GM06990 (cell line): ENCODE measurements around the gene SYT9.

Experiments used
- DNase-seq: peaks from one replicate; pipeline ENCODE4 v3.0.0-alpha.2; 2011; ENCODE audit not compliant: insufficient read length; ENCODE audit errors: extremely low read depth
- H3K27me3 ChIP-seq: replicated peaks from 2 replicates; pipeline ENCODE4 v1.6.0; 2011; ENCODE audit warnings: low read length; ENCODE audit not compliant: control insufficient read depth, insufficient read depth
- H3K36me3 ChIP-seq: 2 replicates; pipeline ENCODE4 v1.5.1; 2011; ENCODE audit warnings: low read length; ENCODE audit not compliant: control insufficient read depth, insufficient read depth
- H3K4me3 ChIP-seq: replicated peaks from 2 replicates; pipeline ENCODE4 v1.5.1; 2011; ENCODE audit warnings: low read depth, mild to moderate bottlenecking, control low read depth, low read length
- TF ChIP-seq, protein P1 (sequence below): IDR thresholded peaks from 2 replicates; pipeline ENCODE4 v1.5.1; 2011; ENCODE audit warnings: low read length, control low read depth, mild to moderate bottlenecking, inconsistent platforms; ENCODE audit not compliant: insufficient read depth, poor library complexity, severe bottlenecking

SYT9 gene

DNA sequence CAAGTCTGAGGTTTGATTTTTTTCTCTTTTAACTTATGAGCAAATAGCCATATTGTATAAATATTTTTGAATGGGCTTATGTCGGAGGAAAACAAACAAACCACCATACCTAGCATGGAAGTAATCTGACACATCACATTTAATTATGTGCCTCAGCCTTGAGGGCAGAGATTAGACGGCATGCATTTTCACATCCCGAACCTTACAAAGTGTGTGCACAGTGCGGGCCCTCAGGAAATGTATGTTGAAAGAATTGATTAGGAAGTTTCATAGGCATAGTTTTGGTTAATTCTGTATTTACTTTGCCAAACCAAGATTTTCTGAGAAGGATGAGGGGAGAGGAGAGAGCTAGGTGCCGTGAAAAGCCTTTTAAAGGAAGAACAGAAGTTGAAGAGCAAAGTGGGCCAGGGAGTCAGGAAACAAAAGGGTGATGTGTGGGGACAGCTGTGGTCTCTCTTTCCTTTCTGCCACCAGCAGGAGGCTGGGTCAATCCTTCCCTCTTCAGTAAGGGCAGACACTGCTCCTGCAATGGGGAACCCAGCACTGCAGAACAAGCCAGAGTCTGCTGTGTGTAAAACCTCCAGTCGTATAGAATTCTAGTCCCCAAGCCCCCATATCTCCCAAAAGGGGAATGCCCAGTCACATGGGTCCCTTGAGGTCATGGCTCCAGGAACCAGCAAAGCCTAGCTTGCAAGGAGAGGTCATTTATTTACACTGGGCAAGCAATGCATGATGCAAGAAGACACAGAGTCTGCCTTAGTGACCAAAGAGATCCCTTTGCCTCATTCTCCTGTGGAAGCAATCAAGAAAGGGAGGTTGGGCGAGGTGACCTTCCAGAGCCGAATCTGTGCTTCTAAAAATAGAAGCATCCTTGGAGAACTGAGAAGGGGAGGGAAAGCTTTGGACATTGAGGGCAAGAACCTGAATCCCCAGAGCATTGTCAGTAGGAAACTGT lies 162.5 kb downstream of the SYT9 start:
- Histone ChIP-seq H3K27me3 (no peaks in the 10 kb centered on the region), H3K36me3 (no peaks in the 10 kb centered on the region), H3K4me3 (no peak overlapping the region)
- no peak for DNase-seq
- TF ChIP-seq, protein P1, sequence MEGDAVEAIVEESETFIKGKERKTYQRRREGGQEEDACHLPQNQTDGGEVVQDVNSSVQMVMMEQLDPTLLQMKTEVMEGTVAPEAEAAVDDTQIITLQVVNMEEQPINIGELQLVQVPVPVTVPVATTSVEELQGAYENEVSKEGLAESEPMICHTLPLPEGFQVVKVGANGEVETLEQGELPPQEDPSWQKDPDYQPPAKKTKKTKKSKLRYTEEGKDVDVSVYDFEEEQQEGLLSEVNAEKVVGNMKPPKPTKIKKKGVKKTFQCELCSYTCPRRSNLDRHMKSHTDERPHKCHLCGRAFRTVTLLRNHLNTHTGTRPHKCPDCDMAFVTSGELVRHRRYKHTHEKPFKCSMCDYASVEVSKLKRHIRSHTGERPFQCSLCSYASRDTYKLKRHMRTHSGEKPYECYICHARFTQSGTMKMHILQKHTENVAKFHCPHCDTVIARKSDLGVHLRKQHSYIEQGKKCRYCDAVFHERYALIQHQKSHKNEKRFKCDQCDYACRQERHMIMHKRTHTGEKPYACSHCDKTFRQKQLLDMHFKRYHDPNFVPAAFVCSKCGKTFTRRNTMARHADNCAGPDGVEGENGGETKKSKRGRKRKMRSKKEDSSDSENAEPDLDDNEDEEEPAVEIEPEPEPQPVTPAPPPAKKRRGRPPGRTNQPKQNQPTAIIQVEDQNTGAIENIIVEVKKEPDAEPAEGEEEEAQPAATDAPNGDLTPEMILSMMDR, result no peak

DNA sequence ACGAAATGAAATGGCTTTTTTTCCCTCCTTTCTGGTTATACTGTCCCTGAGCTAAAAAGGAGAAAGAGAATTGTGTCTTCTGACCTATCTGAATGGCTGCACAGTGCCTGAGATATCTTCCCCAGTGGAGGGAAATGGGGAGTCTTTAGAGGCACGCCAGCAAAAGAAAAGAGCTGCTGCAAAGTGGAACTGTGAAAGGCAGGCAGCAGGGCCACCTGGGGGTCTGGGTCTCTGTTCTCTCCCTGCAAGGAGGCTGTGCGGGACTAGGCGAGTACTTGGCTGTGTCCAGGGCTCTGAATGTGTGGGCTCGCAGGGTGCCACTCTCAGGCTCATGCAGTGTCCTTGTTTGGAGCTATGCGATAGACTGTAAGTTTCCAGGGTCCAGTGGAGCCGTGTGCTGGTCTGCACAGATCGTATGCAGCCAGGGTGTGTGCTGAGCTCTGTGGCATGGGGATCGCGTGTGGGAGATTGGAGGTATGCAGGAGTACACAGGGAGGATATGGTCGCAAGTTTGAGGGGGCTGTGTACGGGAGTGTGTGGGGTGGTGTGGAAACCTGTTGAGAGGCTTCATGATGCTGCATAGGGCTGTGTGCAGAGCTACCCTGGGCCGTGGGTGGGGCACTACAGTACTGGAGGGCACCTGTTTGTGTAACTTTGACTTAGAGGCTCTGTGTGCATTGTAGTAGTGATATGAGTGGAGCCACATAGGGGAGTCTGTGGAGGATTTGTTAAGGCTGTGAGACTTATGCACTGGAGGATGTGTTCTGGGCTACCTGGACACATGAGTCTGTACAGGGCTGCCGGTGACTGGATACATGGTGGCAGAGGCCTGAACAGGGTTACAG lies 163.5 kb downstream of the SYT9 start:
- H3K27me3 ChIP-seq, result no peaks in the 10 kb centered on the region
- TF ChIP-seq, protein P1, result no peak

DNA sequence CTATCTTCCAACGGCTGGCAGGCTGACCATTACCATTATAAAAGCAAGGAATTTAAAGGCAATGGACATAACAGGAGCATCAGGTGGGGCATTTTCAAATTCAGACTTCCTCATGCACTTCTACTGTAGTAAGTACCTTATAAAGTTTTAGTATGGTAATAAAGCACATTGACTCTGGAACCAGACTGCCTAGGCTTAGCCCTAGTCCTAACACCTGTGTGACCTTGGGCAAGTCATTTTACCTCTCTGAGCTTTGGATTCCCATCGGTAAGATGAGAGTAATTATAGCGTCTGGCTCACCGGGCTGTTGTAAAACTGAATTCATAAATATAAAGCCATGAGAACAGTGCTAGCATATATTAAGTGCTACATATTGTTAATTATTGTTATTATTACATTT lies 164.4 kb downstream of the SYT9 start:
- no peaks in the 10 kb centered on the region for H3K36me3 ChIP-seq
- DNase-seq, result no peak
- TF ChIP-seq, protein P1, result no peak
- no peaks in the 10 kb centered on the region for H3K27me3 ChIP-seq
- H3K4me3 ChIP-seq, result no peak overlapping the region

More for the DNA sequence above, 163.5 kb downstream of the SYT9 start:
- Histone ChIP-seq H3K4me3 (no peak overlapping the region), H3K36me3 (no peaks in the 10 kb centered on the region)
- no peak for DNase-seq

DNA sequence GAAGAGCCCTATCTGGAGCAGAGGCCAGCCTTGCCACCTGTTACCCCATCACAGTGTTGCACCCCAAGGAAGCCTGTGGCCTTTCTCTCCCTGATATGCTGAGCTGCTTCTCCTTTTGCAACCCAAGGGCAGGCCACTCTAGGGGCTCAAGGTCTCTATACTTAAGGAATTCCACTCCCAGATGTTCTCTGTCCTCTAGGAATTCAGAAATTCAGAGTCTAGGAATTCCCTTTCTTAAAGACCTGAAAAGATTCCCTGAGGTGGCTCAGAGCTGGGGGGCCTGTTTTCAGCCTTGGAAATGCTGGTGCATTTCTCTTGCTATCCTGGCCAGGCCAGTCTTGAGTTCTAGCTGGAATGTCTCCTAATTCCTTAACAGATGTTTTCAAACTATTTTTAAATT lies 165.6 kb downstream of the SYT9 start:
- TF ChIP-seq, protein P1, result no peak
- H3K27me3 ChIP-seq, result no peaks in the 10 kb centered on the region
- DNase-seq, result no peak
- H3K36me3 ChIP-seq, result no peaks in the 10 kb centered on the region
- no peak overlapping the region for H3K4me3 ChIP-seq

DNA sequence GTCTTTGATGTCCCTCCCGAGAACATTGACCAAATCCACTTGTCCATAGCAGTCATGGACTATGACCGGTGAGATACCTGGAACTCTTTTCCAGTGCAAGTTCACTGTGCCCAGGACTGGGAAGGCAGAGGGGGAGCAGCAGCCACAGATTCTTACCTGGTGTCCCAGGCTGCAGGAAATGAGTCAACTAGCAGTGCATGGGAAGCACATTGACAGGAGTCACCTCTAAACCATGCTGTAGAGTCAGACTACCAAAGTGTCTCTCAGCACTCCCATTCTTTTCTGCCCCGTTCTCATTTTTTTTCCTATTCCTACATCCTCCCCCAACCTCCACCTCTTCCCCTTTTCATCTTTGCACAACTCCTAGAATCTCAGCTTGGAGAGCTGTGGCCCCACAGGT lies 166.4 kb downstream of the SYT9 start:
- TF ChIP-seq, protein P1, result no peak
- Histone ChIP-seq H3K4me3 (no peak overlapping the region), H3K36me3 (no peaks in the 10 kb centered on the region), H3K27me3 (no peaks in the 10 kb centered on the region)
- no peak for DNase-seq
